Adipose tissue (tissue), 3 donors: ENCODE results near the gene GPR25. TPM values are rescaled to one million over a fixed set of nuclear protein-coding genes. Genes with fewer than 3 reads are reported as not detected.

Experiments
- H3K27ac ChIP-seq: one replicate; pipeline ENCODE4 v1.5.1; 2013; ENCODE audit warnings: low read depth, low read length
- WGBS, 3 donors: extraction: QIAGEN DNeasy Blood & Tissue Kit; methylation state at CpG; one replicate each; pipeline ENCODE4 v1.1.7; 2013; 5-methylcytosine and 5-hydroxymethylcytosine counted together
- polyA plus RNA-seq, 3 donors: library from polyadenylated mRNA; stranded (reverse); fragments of 200-250 nt; gene quantifications; one replicate each; pipeline ENCODE4 v1.2.3, GENCODE V29; 2013
- donor health status: healthy with polysubstance abuse.
- donor health status: Bipolar disorder and iron deficiency.
- donor health status: healthy.

GPR25 gene, protein sequence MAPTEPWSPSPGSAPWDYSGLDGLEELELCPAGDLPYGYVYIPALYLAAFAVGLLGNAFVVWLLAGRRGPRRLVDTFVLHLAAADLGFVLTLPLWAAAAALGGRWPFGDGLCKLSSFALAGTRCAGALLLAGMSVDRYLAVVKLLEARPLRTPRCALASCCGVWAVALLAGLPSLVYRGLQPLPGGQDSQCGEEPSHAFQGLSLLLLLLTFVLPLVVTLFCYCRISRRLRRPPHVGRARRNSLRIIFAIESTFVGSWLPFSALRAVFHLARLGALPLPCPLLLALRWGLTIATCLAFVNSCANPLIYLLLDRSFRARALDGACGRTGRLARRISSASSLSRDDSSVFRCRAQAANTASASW
- polyA plus RNA-seq, result under 1 TPM in 2 of 3 donors, not detected in 1; 0.14 to 0.27 TPM

GRCh38 chr1:200872446-200873115 lies at the start of gene GPR25:
GPR25 (plus strand) TSS chr1:200872981; CDS start chr1:200873038, 57 bp downstream.
- 69 to 80% (median 71%) methylated on average over 20 to 23 of the region's 23 CpGs for WGBS, 3 donors
- no peak within 1 kb of the TSS for H3K27ac ChIP-seq

DNA sequence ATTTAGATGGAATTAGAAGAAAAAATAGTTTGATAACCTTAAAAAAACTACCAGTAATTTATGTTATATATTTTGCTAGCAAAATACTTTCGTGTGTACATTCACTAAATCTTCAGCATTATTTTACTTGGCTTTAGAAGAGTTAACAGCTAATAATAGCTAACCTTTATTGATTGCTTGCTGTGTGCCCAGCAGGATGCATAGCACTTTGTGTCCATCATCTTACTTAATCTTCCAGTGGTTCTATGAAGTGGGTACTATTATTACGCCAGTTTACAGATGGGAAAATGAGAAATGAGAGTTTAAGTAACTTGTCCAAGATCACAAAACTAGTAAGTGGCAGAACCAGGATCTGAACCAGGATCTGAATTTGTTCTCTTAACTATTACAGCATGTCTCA lies 41.7 kb upstream of the GPR25 start:
- WGBS, 3 donors, result 40 to 91% (median 85%) methylated on average over 2 of the region's 2 CpGs
- H3K27ac ChIP-seq, result no peak overlapping the region

- no peak overlapping the region for H3K27ac ChIP-seq
- WGBS, 3 donors, result 91 to 94% (median 94%) methylated on average over 5 of the region's 5 CpGs
Measured at GRCh38 chr1:200834383-200834782, 38.4 kb upstream of the GPR25 start.

DNA sequence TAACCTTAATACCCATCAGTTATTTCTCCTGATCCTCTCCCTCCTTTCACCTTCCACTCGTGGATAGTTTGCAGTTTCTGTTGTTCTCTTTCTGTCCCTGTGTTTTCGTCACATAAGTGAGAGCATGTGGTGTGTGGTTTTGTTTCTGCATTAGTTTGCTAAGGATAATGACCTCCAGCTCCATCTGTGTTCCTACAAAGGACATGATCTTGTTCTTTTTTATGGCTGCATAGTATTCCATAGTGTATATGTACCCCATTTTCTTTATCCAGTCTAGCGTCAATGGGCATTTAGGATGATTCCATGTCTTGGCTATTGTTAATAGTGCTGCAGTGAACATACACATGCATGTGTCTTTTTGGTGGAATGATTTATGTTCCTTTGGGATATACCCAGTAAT lies 36.6 kb upstream of the GPR25 start:
- WGBS, 3 donors, result 91 to 100% (median 94%) methylated on average over 3 of the region's 3 CpGs
- H3K27ac ChIP-seq, result no peak overlapping the region

DNA sequence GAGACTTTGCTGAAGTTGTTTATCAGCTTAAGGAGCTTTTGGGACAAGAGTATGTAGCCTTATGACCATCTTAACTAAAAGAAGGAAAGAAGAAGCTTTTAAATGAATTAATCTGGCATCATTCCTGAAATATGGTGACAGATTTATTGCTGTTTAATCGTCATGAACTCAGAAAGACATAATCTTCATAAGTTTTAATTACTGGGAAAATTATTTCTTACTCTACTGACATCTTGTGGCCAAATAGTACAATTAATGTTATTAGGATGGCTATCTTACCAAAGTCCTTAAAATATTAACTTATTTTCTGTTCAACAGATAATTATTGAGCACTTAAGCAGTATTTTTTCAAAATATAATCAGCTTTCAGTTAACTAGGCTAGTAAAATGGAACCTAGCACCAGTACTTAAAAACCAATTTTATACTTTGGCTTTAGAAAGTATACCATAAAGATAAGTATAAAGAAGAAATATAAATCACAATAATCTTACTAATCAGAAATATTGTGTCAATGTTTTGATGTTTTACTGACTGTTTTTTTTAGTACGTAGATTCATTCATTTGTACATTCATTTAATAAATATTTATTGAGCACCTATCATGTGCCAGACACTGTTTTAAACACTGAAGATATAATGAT lies 34.7 kb upstream of the GPR25 start:
- no peak overlapping the region for H3K27ac ChIP-seq
- 32 to 49% (median 43%) methylated on average over 2 of the region's 2 CpGs for WGBS, 3 donors

- WGBS, 3 donors, result 70 to 87% (median 86%) methylated on average over 3 of the region's 3 CpGs
- no peak overlapping the region for H3K27ac ChIP-seq
Measured at GRCh38 chr1:200838676-200839445, 33.9 kb upstream of the GPR25 start.

DNA sequence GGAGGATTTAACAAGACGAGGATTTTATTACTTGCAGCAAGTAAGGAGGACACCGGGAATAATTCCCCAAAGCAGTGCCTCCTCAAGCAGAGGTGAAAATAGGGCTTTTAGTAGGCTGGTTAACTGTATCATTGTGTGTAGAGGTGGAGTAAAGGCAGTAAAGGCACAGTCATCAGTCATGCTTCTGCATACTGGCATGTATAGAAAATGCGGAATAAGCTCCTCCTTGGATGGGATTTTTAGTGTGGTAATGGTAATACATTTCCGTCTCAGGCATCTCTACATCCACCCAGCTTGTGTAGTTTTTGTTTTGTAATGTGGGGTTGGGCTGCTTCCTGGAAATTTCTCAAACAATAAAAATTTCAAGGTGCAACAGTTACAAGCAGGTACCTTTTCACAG lies 27.4 kb upstream of the GPR25 start:
- H3K27ac ChIP-seq, result no peak overlapping the region
- 78 to 97% (median 80%) methylated on average over 4 of the region's 4 CpGs for WGBS, 3 donors

- WGBS, 3 donors, result 86 to 100% (median 97%) methylated on average over 1 of the region's 1 CpG
- no peak overlapping the region for H3K27ac ChIP-seq
Measured at GRCh38 chr1:200846398-200846797, 26.4 kb upstream of the GPR25 start.

DNA sequence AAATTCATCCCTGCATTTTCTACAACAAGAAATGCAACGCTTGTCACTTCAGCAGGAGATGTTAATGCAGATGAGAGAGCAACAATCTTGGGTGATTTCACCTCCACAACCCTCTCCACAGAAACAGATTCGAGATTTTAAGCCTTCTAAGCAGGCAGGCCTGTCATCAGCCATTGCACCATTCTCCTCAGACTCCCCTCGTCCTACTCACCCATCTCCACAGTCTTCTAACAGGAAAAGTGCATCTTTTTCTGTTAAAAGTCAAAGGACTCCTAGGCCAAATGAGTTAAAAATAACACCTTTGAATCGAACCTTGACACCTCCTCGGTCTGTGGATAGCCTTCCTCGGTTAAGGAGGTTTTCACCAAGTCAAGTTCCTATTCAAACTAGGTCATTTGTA lies 23.4 kb upstream of the GPR25 start:
- 83 to 92% (median 91%) methylated on average over 6 of the region's 6 CpGs for WGBS, 3 donors
- H3K27ac ChIP-seq, result no peak overlapping the region

DNA sequence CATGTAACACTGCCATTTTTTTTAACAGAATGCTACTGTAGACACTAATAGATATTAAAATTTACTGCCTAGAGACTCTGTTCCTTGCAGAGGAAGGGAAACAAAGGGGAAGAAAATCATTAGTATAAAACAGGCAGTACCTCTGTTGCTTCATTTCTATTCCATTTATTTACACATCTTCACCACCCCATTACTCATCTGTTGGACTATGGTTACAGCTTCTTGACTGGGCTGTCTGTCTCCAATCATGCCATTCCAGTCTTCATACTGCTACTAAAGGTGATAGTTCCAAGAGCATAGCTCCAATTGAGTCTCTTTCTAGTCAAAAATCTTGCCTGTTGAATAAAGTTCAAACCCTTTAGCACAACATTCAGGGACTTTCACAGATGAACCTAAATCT lies 22.2 kb upstream of the GPR25 start:
- no peak overlapping the region for H3K27ac ChIP-seq

- 70 to 84% (median 78%) methylated on average over 2 of the region's 2 CpGs for WGBS, 3 donors
Measured at GRCh38 chr1:200856716-200857357, 15.9 kb upstream of the GPR25 start.

DNA sequence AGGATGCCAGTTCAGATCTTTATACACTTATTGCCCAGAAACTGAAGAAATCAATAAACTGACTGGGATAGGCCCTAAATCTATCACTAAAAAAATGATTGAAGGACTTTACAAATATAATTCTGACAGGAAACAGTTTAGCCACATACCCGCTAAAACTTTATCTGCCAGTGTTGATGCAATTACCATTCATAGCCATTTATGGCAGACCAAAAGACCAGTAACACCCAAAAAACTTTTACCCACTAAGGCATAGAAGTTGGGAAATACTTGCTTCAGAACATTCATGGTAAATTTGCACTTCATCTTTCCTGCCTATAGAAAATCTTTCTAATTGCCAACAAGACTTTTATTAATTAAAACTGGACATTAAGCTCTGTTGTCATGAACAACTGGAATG lies 15.0 kb upstream of the GPR25 start:
- whole genome bisulfite sequencing, 3 donors, result 50 to 89% (median 57%) methylated on average over 1 of the region's 1 CpG
- H3K27ac ChIP-seq, result no peak overlapping the region

More at GRCh38 chr1:200856716-200857357, 15.9 kb upstream of the GPR25 start:
- no peak overlapping the region for H3K27ac ChIP-seq

- H3K27ac ChIP-seq, result no peak overlapping the region
- WGBS, 3 donors, result 86 to 91% (median 87%) methylated on average over 2 of the region's 2 CpGs
Measured at GRCh38 chr1:200861937-200862647, 10.7 kb upstream of the GPR25 start.

- no peak overlapping the region for H3K27ac ChIP-seq
- 86 to 91% (median 87%) methylated on average over 9 of the region's 9 CpGs for WGBS, 3 donors
Measured at GRCh38 chr1:200862713-200863415, 9.9 kb upstream of the GPR25 start.

DNA sequence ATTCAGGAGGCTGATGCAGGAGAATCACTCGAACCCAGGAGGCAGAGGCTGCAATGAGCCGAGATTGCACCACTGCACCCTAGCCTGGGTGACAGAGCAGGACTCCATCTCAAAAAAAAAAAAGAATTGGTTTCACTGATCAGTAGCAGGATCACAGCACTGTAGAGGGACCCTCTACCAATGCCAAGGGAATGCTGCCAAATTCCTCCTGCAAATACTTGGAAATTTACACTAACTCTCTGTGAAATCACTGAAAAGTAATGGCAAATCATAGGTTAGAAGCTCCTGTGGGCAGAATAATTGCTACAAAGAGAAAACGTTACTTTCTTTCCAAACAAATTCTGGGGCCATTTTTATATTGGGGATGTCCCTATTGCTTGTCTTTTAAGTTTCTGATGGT lies 6.7 kb upstream of the GPR25 start:
- WGBS, 3 donors, result 73 to 78% (median 76%) methylated on average over 3 of the region's 3 CpGs
- H3K27ac ChIP-seq, result no peak overlapping the region

GRCh38 chr1:200866521-200866920 lies 6.3 kb upstream of the GPR25 start:
- WGBS, 3 donors, result 33 to 53% (median 46%) methylated on average over 5 of the region's 5 CpGs
- H3K27ac ChIP-seq, result no peak overlapping the region
